HCT116 (cell line): ENCODE data around the gene P2RX6. TPM values are rescaled to one million over a fixed set of nuclear protein-coding genes. Genes with fewer than 3 reads are reported as not detected.
A peak's percentile ranks its signal among the peaks of the same experiment; 100 is the strongest.

Source experiments
- ATAC-seq: fragments of 200-7000 bp; cut with Tn5 transposase; 2 replicates; pipeline ENCODE4 v1.9.1; 2020; ENCODE audit warnings: mild to moderate bottlenecking, moderate library complexity
- BruUV-seq: library from RNA; stranded (reverse); fragments of 400-500 nt; replicated peaks from 2 replicates; lab custom pipeline; 2021; lab: Mats Ljungman, UMichigan
- CTCF ChIA-PET: fragments of 300-600 bp; sonication (Branson Sonifier 250); formaldehyde crosslinking; loops from one replicate; lab custom pipeline; 2021; ENCODE audit warnings: antibody characterized with exemption; lab: Charles Lee
- POLR2A ChIA-PET: fragments of 300-600, 350-600 bp; sonication (Branson Sonifier 250); formaldehyde crosslinking; loops from one replicate; lab custom pipeline; 2021; ENCODE audit warnings: antibody characterized with exemption; lab: Charles Lee
- RAD21 ChIA-PET, 2 experiments: fragments of 300-600 bp; sonication (Branson Sonifier 250); formaldehyde crosslinking; loops; one replicate each; lab custom pipeline; 2023; ENCODE audit warnings: low total read pairs in 2 of 2; ENCODE audit not compliant: uncharacterized antibody in 2 of 2, unreplicated experiment in 2 of 2, low non-redundant PET in 1 of 2; lab: Charles Lee
- DNase-seq: peaks from one replicate; pipeline ENCODE4 v3.0.0-alpha.2; 2010; ENCODE audit warnings: low read depth, low spot score
- H2AFZ ChIP-seq: fragments of 200-600 bp; shearing (Covaris generic), sonication (generic); 2 replicates; pipeline ENCODE4 v1.6.1; 2017; ENCODE audit warnings: low read depth, mixed run types, mixed read lengths, antibody characterized with exemption, low read length; ENCODE audit not compliant: poor library complexity, severe bottlenecking
- H3K27ac ChIP-seq: 2 replicates; pipeline ENCODE4 v1.5.1; 2012; ENCODE audit warnings: low read depth, low read length
- H3K27me3 ChIP-seq: fragments of 200-600 bp; sonication (generic); 2 replicates; pipeline ENCODE4 v1.6.1; 2016; ENCODE audit warnings: mixed run types, low read length, mixed read lengths; ENCODE audit not compliant: insufficient read depth
- H3K36me3 ChIP-seq, 2 experiments: fragments of 200-500 bp in 1 of 2; fragments of 200-600 bp in 1 of 2; sonication (Bioruptor generic) in 1 of 2; sonication (generic) in 1 of 2; 2 replicates each; pipeline versions ENCODE4 v1.5.1 to v1.6.1; 2014 to 2016; ENCODE audit warnings: low read length in 2 of 2, inconsistent platforms in 1 of 2, mixed read lengths in 1 of 2, mixed run types in 1 of 2; ENCODE audit not compliant: insufficient read depth in 2 of 2, control insufficient read depth in 1 of 2
- H3K4me1 ChIP-seq, 2 experiments: fragments of 200-600 bp in 1 of 2; sonication (generic) in 1 of 2; 2 replicates each; pipeline versions ENCODE4 v1.5.1 to v1.6.1; 2012 to 2017; ENCODE audit warnings: low read length in 2 of 2, inconsistent platforms in 1 of 2, mild to moderate bottlenecking in 1 of 2, mixed read lengths in 1 of 2, mixed run types in 1 of 2, moderate library complexity in 1 of 2; ENCODE audit not compliant: insufficient read depth in 2 of 2, control insufficient read depth in 1 of 2
- H3K4me2 ChIP-seq: fragments of 200-600 bp; sonication (generic); 2 replicates; pipeline ENCODE4 v1.6.1; 2017; ENCODE audit warnings: mixed run types, low read length, mixed read lengths
- H3K4me3 ChIP-seq, 2 experiments: fragments of 200-600 bp in 1 of 2; sonication (generic) in 1 of 2; replicated peaks in 1 of 2; 2 replicates each; pipeline ENCODE4 v1.5.1; 2011 to 2016; ENCODE audit warnings: low read length in 2 of 2, control low read depth in 1 of 2, low read depth in 1 of 2, mild to moderate bottlenecking in 1 of 2, mixed read lengths in 1 of 2, mixed run types in 1 of 2
- H3K79me2 ChIP-seq: fragments of 200-600 bp; sonication (generic); 2 replicates; pipeline ENCODE4 v1.6.1; 2017; ENCODE audit warnings: mild to moderate bottlenecking, mixed run types, low read length, moderate library complexity, mixed read lengths; ENCODE audit not compliant: insufficient read depth
- H3K9ac ChIP-seq: fragments of 200-600 bp; sonication (generic); 2 replicates; pipeline ENCODE4 v1.6.1; 2016; ENCODE audit warnings: low read length, mixed read lengths
- H3K9me2 ChIP-seq: fragments of 200-600 bp; sonication (generic), shearing (Covaris generic); 2 replicates; pipeline ENCODE4 v1.6.1; 2017; ENCODE audit warnings: mixed run types, mild to moderate bottlenecking, moderate library complexity; ENCODE audit not compliant: insufficient read depth
- H3K9me3 ChIP-seq, 2 experiments: fragments of 200-500 bp in 1 of 2; fragments of 200-600 bp in 1 of 2; sonication (Bioruptor generic) in 1 of 2; sonication (generic) in 1 of 2; 2 replicates each; pipeline ENCODE4 v1.6.1; 2014 to 2017; ENCODE audit warnings: low read length in 2 of 2, mixed read lengths in 2 of 2, inconsistent platforms in 1 of 2, low read depth in 1 of 2, mild to moderate bottlenecking in 1 of 2, mixed run types in 1 of 2, moderate library complexity in 1 of 2; ENCODE audit not compliant: control insufficient read depth in 1 of 2, insufficient read depth in 1 of 2
- H4K20me1 ChIP-seq: fragments of 200-600 bp; sonication (generic), shearing (Covaris generic); 2 replicates; pipeline ENCODE4 v1.6.1; 2017; ENCODE audit warnings: mixed run types, mild to moderate bottlenecking, moderate library complexity; ENCODE audit not compliant: insufficient read depth
- CBX3 ChIP-seq: IDR thresholded peaks from 2 replicates; pipeline ENCODE4 v1.6.1; 2012; ENCODE audit warnings: low read depth
- CEBPB ChIP-seq: IDR thresholded peaks from 2 replicates; pipeline ENCODE4 v1.6.1; 2012; ENCODE audit warnings: low read depth
- CTCF ChIP-seq, 3 experiments: fragments of 200-600 bp in 1 of 3; sonication (generic) in 1 of 3; IDR thresholded peaks in 2 of 3; conservative IDR thresholded peaks in 1 of 3; 2 replicates each; pipeline ENCODE4 v1.5.1; 2012 to 2017; ENCODE audit warnings: low read depth in 2 of 3, low read length in 2 of 3, antibody characterized with exemption in 1 of 3, borderline replicate concordance in 1 of 3, control low read depth in 1 of 3, mild to moderate bottlenecking in 1 of 3, mixed read lengths in 1 of 3, mixed run types in 1 of 3, moderate library complexity in 1 of 3; ENCODE audit not compliant: insufficient read depth in 1 of 3
- EGR1 ChIP-seq: IDR thresholded peaks from 2 replicates; pipeline ENCODE4 v1.6.1; 2012; ENCODE audit warnings: low read depth
- EZH2 ChIP-seq: fragments of 200-600 bp; sonication (generic); IDR thresholded peaks from 2 replicates; pipeline ENCODE4 v1.6.1; 2017; ENCODE audit warnings: antibody characterized with exemption, mixed run types
- EZH2phosphoT487 ChIP-seq: fragments of 200-600 bp; IDR thresholded peaks from 2 replicates; pipeline ENCODE4 v1.6.1; 2018; ENCODE audit warnings: antibody characterized with exemption, borderline replicate concordance
- MAX ChIP-seq: IDR thresholded peaks from 2 replicates; pipeline ENCODE4 v1.6.1; 2012
- POLR2A ChIP-seq: IDR thresholded peaks from 2 replicates; pipeline ENCODE4 v1.7.0; 2011; ENCODE audit warnings: borderline replicate concordance; ENCODE audit not compliant: insufficient read depth, insufficient read length; ENCODE audit errors: extremely low read depth
- POLR2AphosphoS5 ChIP-seq: IDR thresholded peaks from 2 replicates; pipeline ENCODE4 v1.6.1; 2011; ENCODE audit warnings: mild to moderate bottlenecking, low read depth, low read length, moderate library complexity
- RAD21 ChIP-seq: IDR thresholded peaks from 2 replicates; pipeline ENCODE4 v1.6.1; 2012; ENCODE audit warnings: low read depth, mild to moderate bottlenecking
- SIN3A ChIP-seq: IDR thresholded peaks from 2 replicates; pipeline ENCODE4 v1.6.1; 2012; ENCODE audit warnings: low read depth
- SP1 ChIP-seq: IDR thresholded peaks from 2 replicates; pipeline ENCODE4 v1.6.1; 2012; ENCODE audit warnings: low read depth
- SRF ChIP-seq: IDR thresholded peaks from 2 replicates; pipeline ENCODE4 v1.6.1; 2012; ENCODE audit warnings: low read depth
- TCF7L2 ChIP-seq: IDR thresholded peaks from 2 replicates; pipeline ENCODE4 v1.7.0; 2011; ENCODE audit warnings: borderline replicate concordance, inconsistent platforms; ENCODE audit not compliant: insufficient read depth, insufficient read length; ENCODE audit errors: extremely low read depth
- ZFX ChIP-seq: fragments of 450-650 bp; IDR thresholded peaks from 2 replicates; pipeline ENCODE4 v1.6.1; 2017
- ZNF274 ChIP-seq: fragments of 200-500 bp; sonication (Bioruptor generic); IDR thresholded peaks from 2 replicates; pipeline ENCODE4 v1.6.1; 2014; ENCODE audit warnings: mild to moderate bottlenecking, low read depth, low read length, inconsistent platforms
- intact Hi-C: fragments of 100-400 bp; cut with micrococcal nuclease; formaldehyde crosslinking; loops from 2 replicates; pipeline ENCODE4 v1.10.0; 2022
- total RNA-seq: library from RNA; stranded (reverse); gene quantifications from one replicate; pipeline ENCODE4 v1.2.1, GENCODE V29; 2021; ENCODE audit not compliant: unreplicated experiment

The P2RX6 gene
- total RNA-seq, 1 experiment from 2014 or later, result 0.20 TPM

GRCh38 chr22:21000987-21001600 lies 13.9 kb upstream of the P2RX6 start:
- peak overlapping the region; percentile 81 to 87 for H3K4me3 ChIP-seq
- H3K4me1 ChIP-seq, result peaks cover 17 to 28% of the 10 kb centered on the region in 2 experiments
- no peak for ATAC-seq
- H3K9me2 ChIP-seq, result no peaks in the 10 kb centered on the region
- H3K36me3 ChIP-seq, result peaks cover 3 to 11% of the 10 kb centered on the region in 2 experiments; a peak in 3 of 4 replicates
- intact Hi-C loops, result no loop called here
- ChIA-PET CTCF (interaction anchor here (1.2 kb wide), 1 partner anchor 116 kb away, joined by 3 read pairs; no protein-coding TSS in a partner anchor), POLR2A (no interaction called here), RAD21 (no interaction called here)
- no peaks in the 10 kb centered on the region for H3K27me3 ChIP-seq
- peak; percentile 33; the same call in 1 of the 2 replicates for TF ChIP-seq ZFX
- no peak for TF ChIP-seq EZH2phosphoT487
- no peak for DNase-seq
- peak overlapping the region; percentile 86 for H3K4me2 ChIP-seq
- peaks cover 38% of the 10 kb centered on the region for H3K79me2 ChIP-seq
- no peaks in the 10 kb centered on the region for H3K9me3 ChIP-seq
- BruUV-seq, result no TSS peak
- H3K9ac ChIP-seq, result peak overlapping the region; percentile 95
- no peaks in the 10 kb centered on the region for H4K20me1 ChIP-seq
- H2AFZ ChIP-seq, result no peak overlapping the region
- H3K27ac ChIP-seq, result peak overlapping the region; percentile 97

DNA sequence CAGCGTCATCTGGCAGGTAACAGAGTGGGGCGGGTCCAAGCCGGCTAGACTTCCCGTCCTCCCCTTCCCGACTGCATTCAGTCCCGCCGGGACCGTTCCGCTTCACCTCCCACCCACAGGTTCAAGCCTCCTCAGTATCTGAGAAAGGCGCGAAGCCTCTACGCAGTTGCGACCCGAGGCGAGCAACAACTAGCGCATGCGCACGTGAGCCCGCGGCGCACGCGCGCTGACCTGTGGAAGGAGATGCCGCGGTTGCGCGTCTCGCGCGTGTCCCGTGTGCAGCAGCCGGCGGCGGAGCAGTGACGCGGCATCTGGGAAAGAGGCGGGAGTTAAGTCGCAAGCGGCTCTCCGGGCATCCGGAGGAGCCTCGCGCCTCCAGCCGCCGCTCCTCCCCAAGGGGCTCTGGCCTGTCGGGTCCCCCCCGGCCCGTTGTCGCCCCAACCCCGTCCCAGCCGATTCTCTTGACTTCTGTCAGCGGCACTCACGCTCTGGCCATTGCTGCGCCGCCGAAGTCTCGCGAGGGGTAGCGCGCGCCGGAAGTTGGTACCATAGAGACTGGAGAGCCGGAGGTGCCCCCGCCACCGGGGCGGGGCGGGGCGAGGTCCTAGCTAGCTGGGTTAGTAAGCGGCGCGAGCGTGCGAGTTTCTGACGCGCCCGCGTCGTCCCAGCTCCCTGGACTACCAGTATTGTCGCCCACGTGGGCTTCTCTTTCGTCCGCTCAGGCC lies 13.2 kb upstream of the P2RX6 start, which contains the start of gene THAP7:
Gene THAP7 (minus strand): TSS at position 518 of the 725 bp plus-strand sequence. CDS start 207 bp downstream, at position 311.
- ATAC-seq (peak; percentile 88), DNase-seq (peak; percentile 89)
- ChIA-PET CTCF (interaction anchor here (0.8 to 1.6 kb wide), 3 partner anchors 19 to 197 kb away, joined by 3 read pairs; no protein-coding TSS in a partner anchor), RAD21 (no interaction called here), POLR2A (interaction anchor here (0.6 to 0.9 kb wide), 4 partner anchors 13 to 116 kb away, joined by 3 to 4 read pairs (median 3); partner anchors contain the start of genes CRKL and P2RX6)
- Histone ChIP-seq H3K79me2 (peaks cover 38% of the 10 kb centered on the region), H3K27me3 (no peaks in the 10 kb centered on the region), H3K4me2 (peak within 1 kb of the TSS; percentile 86), H3K9ac (peak within 1 kb of the TSS; percentile 95), H3K4me1 (peaks cover 17 to 28% of the 10 kb centered on the region in 2 experiments), H3K9me2 (no peaks in the 10 kb centered on the region), H3K4me3 (peak within 1 kb of the TSS; percentile 81 to 87), H4K20me1 (no peaks in the 10 kb centered on the region), H3K9me3 (no peaks in the 10 kb centered on the region), H3K36me3 (peaks cover 3 to 11% of the 10 kb centered on the region in 2 experiments; a peak in 3 of 4 replicates), H2AFZ (no peak within 1 kb of the TSS), H3K27ac (peak within 1 kb of the TSS; percentile 97)
- TSS peak; percentile 78 for BruUV-seq
- intact Hi-C loops, result loop anchor here (2.0 kb wide), 1 partner anchor 19 kb away; the partner anchor contains the start of gene LZTR1
- TF ChIP-seq EGR1 (no peak; the same call in 1 of the 2 replicates), MAX (peak; percentile 95), CTCF (IDR thresholded peaks at IDR 0.05 in 2 of 3, conservative IDR thresholded peaks at IDR 0.05 in 1 of 3; ENCODE audit: borderline replicate concordance in 1 of 3, insufficient read depth in 1 of 3, low read depth in 2 of 3, low read length in 2 of 3) (no peak), SIN3A (peak; percentile 80), SRF (no peak), POLR2A (peak; percentile 84), POLR2AphosphoS5 (peak; percentile 88), TCF7L2 (peak; percentile 34), RAD21 (no peak), EZH2phosphoT487 (no peak), EZH2 (no peak), SP1 (no peak; the same call in 1 of the 2 replicates), ZNF274 (no peak), CBX3 (0 out of 2 replicates have a peak, but pooled peaks have one; percentile 35), CEBPB (no peak)
